ENCODE data around the gene NSDHL.

- no peak for TF ChIP-seq TAF1 (IDR thresholded peaks at IDR 0.05; ENCODE audit: low read depth, low read length)
- no peak for TF ChIP-seq POLR2AphosphoS5 (IDR thresholded peaks at IDR 0.05; ENCODE audit: low read depth, low read length)
- TF ChIP-seq POLR2A (IDR thresholded peaks at IDR 0.05; ENCODE audit: low read depth, low read length), result no peak
- TF ChIP-seq SPI1 (IDR thresholded peaks at IDR 0.05; ENCODE audit: low read depth, low read length), result no peak
- no peak for TF ChIP-seq PAX5 (IDR thresholded peaks at IDR 0.05; ENCODE audit: insufficient read depth, low read length, severe bottlenecking)
These were observed 70.1 kb downstream of the NSDHL start for GRCh38 chrX:152900937-152901445.
